H1 (cell line): ENCODE measurements around the gene MAOB. TPM values are rescaled to one million over a fixed set of nuclear protein-coding genes. Genes with fewer than 3 reads are reported as not detected.

Experiments
- CHD7 ChIP-seq: fragments of 300-600 bp; sonication (generic); IDR thresholded peaks from 2 replicates; pipeline ENCODE4 v1.7.1; 2012; ENCODE audit warnings: low read length, moderate library complexity, mild to moderate bottlenecking, inconsistent platforms; ENCODE audit not compliant: insufficient replicate concordance
- CREB1 ChIP-seq: IDR thresholded peaks from 2 replicates; pipeline ENCODE4 v1.6.1; 2012; ENCODE audit warnings: inconsistent platforms
- JUND ChIP-seq: IDR thresholded peaks from 2 replicates; pipeline ENCODE4 v1.6.1; 2011; ENCODE audit warnings: mild to moderate bottlenecking, improper control_type of control experiment, low read length
- KDM4A ChIP-seq: IDR thresholded peaks from one replicate; pipeline ENCODE4 v1.7.1; 2012; ENCODE audit warnings: low read depth, mild to moderate bottlenecking, moderate library complexity, low read length, inconsistent platforms; ENCODE audit not compliant: severe bottlenecking
- MAX ChIP-seq: IDR thresholded peaks from 2 replicates; pipeline ENCODE4 v1.6.1; 2012; ENCODE audit warnings: inconsistent platforms
- NRF1 ChIP-seq: IDR thresholded peaks from 2 replicates; pipeline ENCODE4 v1.6.1; 2011; ENCODE audit warnings: mild to moderate bottlenecking, low read depth, low read length, improper control_type of control experiment
- SAP30 ChIP-seq: fragments of 300-600 bp; sonication (generic); IDR thresholded peaks from 2 replicates; pipeline ENCODE4 v1.7.1; 2012; ENCODE audit warnings: low read length, moderate library complexity, mild to moderate bottlenecking, inconsistent platforms; ENCODE audit not compliant: insufficient read depth, insufficient replicate concordance
- SIRT6 ChIP-seq: IDR thresholded peaks from one replicate; pipeline ENCODE4 v1.7.1; 2012; ENCODE audit warnings: low read length, inconsistent platforms
- SP1 ChIP-seq: IDR thresholded peaks from 2 replicates; pipeline ENCODE4 v1.6.1; 2011; ENCODE audit warnings: low read depth, low read length
- polyA plus RNA-seq, 7 experiments: library from polyadenylated mRNA; depleted of rRNA in 3 of 7; stranded (reverse) in 5 of 7; unstranded in 2 of 7; fragments of >200 nt in 5 of 7; fragments of 200-250 nt in 2 of 7; gene quantifications; 1 replicate in 5 of 7; 2 replicates in 1 of 7; 4 replicates in 1 of 7; pipeline versions ENCODE4 v1.2.1 to v1.2.3, GENCODE V29; 2011 to 2013; ENCODE audit warnings: missing spikeins in 2 of 7, mixed read lengths in 2 of 7
- total RNA-seq: library from RNA; stranded (reverse); fragmentation: NEBNext Ultra II Directional; extraction: Animal tissue kit (Norgen Biotek cat#: 25700); gene quantifications from 2 replicates; pipeline ENCODE4 v1.2.1, GENCODE V29; 2021

The MAOB gene
- total and polyA plus RNA-seq, 2 of the 8 experiments (the other 6 are each of a cell fraction or from before 2014, with no cell fraction given) = 0.73 to 1.1 TPM

GRCh38 chrX:43735957-43736356 is 146.3 kb downstream of the MAOB start (continued):
- no peak for TF ChIP-seq CHD7
- TF ChIP-seq CREB1 = no peak
- TF ChIP-seq MAX = no peak
- no peak for TF ChIP-seq KDM4A
- no peak for TF ChIP-seq SIRT6
- TF ChIP-seq NRF1 = no peak
- TF ChIP-seq JUND = no peak
- no peak for TF ChIP-seq SAP30
- TF ChIP-seq SP1 = no peak
